Measurements from ENCODE around the gene LIFR. TPM values are rescaled to one million over a fixed set of nuclear protein-coding genes. Genes with fewer than 3 reads are reported as not detected.

LIFR gene
- polyA plus RNA-seq, 1 experiment: 2.7 TPM

- Histone ChIP-seq H3K27me3 (ENCODE audit: control insufficient read depth, insufficient read depth, low read length) (no peaks in the 10 kb centered on the region), H3K36me3 (ENCODE audit: control insufficient read depth, insufficient read depth, low read length) (no peaks in the 10 kb centered on the region), H3K4me3 (ENCODE audit: low read depth, low read length) (no peak overlapping the region)
- no peak for TF ChIP-seq CTCF (IDR thresholded peaks at IDR 0.05; ENCODE audit: insufficient read depth, low read depth, low read length)
- POLR2A ChIA-PET: no interaction called here
- CTCF ChIA-PET: interaction anchor here (0.7 to 0.9 kb wide), 2 partner anchors 8 to 953 kb away, joined by 3 read pairs; no protein-coding TSS in a partner anchor
- peak; percentile 21 for DNase-seq (ENCODE audit: low read depth)
These were observed 47.3 kb downstream of the LIFR start for GRCh38 chr5:38509185-38509584.

DNA sequence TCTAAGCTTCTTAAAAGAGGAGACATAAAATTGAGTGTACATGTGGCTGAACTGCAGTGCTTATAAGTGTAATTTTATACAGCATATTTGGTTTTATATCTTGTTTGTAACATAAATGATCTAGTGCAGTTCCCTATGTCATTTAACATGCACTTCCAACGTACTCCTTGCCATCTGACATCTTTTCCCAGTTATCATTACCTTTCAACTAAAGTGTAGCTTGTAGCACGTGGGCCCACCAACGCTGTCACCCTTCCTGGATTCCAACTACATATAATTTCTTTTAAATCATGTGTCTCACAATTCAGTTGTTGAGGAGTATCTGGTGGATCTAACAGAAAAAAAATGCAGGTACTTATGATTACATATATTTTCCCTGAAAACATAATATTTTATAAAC is 50.1 kb downstream of the LIFR start:
- Histone ChIP-seq H3K27me3 (ENCODE audit: control insufficient read depth, insufficient read depth, low read length) (no peaks in the 10 kb centered on the region), H3K36me3 (ENCODE audit: control insufficient read depth, insufficient read depth, low read length) (no peaks in the 10 kb centered on the region), H3K4me3 (ENCODE audit: low read depth, low read length) (no peak overlapping the region)
- ChIA-PET CTCF (interaction anchor here (1.6 kb wide), 1 partner anchor 12 kb away, joined by 6 read pairs; no protein-coding TSS in a partner anchor), POLR2A (no interaction called here)
- no peak for TF ChIP-seq CTCF (IDR thresholded peaks at IDR 0.05; ENCODE audit: insufficient read depth, low read depth, low read length)
- DNase-seq (ENCODE audit: low read depth): no peak

DNA sequence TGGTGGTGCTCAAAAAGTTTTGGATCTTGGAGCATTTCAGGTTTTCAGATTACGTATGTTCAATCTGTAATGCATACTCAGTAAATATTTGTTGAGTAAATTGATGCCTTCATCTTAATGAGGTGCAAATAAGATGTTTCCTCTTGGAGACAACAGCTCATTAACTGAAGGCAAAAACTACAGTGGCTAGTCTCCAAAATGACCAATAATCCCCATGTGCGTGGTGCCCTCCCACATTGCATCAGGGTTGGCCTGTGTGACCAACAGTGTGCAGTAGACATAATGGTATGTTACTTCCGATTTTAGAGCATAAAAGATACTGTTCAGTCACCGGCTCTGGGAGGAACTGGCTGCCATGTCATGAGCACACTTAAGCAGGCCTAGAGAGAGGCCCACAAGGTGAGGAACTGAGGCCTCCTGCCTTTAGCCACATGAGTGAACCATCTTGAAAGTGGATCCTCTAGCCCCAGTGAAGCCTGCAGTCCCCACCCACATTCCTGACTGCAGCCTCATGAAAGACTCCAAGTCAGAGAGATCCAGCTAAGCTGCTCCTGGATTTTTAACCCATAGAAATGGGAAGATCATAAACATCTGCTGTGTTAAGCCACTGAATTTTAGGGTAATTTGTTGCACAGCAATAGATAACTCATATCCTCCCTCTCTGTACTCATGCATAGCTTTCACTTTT is 55.7 kb downstream of the LIFR start:
- peak; percentile 16 for DNase-seq (ENCODE audit: low read depth)
- H3K4me3 ChIP-seq (ENCODE audit: low read depth, low read length): no peak overlapping the region
- ChIA-PET POLR2A (no interaction called here), CTCF (interaction anchor here (1.0 to 1.2 kb wide), 2 partner anchors 8 to 22 kb away, joined by 3 read pairs; no protein-coding TSS in a partner anchor)
- no peaks in the 10 kb centered on the region; the same call in 1 of the 2 replicates for H3K36me3 ChIP-seq (ENCODE audit: control insufficient read depth, insufficient read depth, low read length)
- TF ChIP-seq CTCF (IDR thresholded peaks at IDR 0.05; ENCODE audit: insufficient read depth, low read depth, low read length): no peak
- H3K27me3 ChIP-seq (ENCODE audit: control insufficient read depth, insufficient read depth, low read length): no peaks in the 10 kb centered on the region

- Histone ChIP-seq H3K27me3 (ENCODE audit: control insufficient read depth, insufficient read depth, low read length) (no peaks in the 10 kb centered on the region), H3K4me3 (ENCODE audit: low read depth, low read length) (no peak overlapping the region), H3K36me3 (ENCODE audit: control insufficient read depth, insufficient read depth, low read length) (no peaks in the 10 kb centered on the region; the same call in 1 of the 2 replicates)
- 0 out of 2 replicates have a peak, but pooled peaks have one; percentile 22 for TF ChIP-seq CTCF (IDR thresholded peaks at IDR 0.05; ENCODE audit: insufficient read depth, low read depth, low read length)
- POLR2A ChIA-PET: no interaction called here
- CTCF ChIA-PET: interaction anchor here (0.9 to 1.2 kb wide), 3 partner anchors 47 to 312 kb away, joined by 3 read pairs; no protein-coding TSS in a partner anchor
- DNase-seq (ENCODE audit: low read depth): no peak
These were observed 58.5 kb downstream of the LIFR start for GRCh38 chr5:38497946-38498345.

- POLR2A ChIA-PET: no interaction called here
- TF ChIP-seq CTCF (IDR thresholded peaks at IDR 0.05; ENCODE audit: insufficient read depth, low read depth, low read length): no peak
- H3K4me3 ChIP-seq (ENCODE audit: low read depth, low read length): no peak overlapping the region
- H3K36me3 ChIP-seq (ENCODE audit: control insufficient read depth, insufficient read depth, low read length): no peaks in the 10 kb centered on the region; the same call in 1 of the 2 replicates
- CTCF ChIA-PET: interaction anchor here (0.7 to 1.4 kb wide), 2 partner anchors 49 to 592 kb away, joined by 3 read pairs; no protein-coding TSS in a partner anchor
- no peak for DNase-seq (ENCODE audit: low read depth)
- no peaks in the 10 kb centered on the region for H3K27me3 ChIP-seq (ENCODE audit: control insufficient read depth, insufficient read depth, low read length)
These were observed 61.7 kb downstream of the LIFR start for GRCh38 chr5:38494763-38495162.
